ENCODE data around the gene SRF. TPM values are rescaled to one million over a fixed set of nuclear protein-coding genes. Genes with fewer than 3 reads are reported as not detected.

The SRF gene
- total RNA-seq, 1 donor from 2014 or later: 71.2 TPM

DNA sequence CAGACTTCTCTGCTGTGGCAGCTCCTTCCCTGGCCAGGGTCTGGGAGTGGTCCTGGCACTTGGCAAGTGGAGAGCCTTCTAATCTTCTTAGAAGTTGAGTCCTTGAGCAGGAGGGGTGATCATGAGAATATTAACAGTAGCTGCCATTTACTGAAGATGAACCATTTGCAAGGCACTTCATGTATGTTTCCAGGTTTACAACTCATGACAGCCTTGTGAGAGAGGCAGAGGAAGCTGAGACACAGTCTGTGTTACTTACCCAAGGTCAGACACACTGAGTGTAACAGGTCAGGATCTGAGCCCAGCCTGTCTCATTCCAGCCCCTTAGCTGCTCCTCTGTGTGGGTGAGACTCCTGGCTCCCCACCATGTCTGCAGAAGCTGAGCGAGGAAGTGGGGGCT, 45.5 kb upstream of the SRF start:
- H3K27ac ChIP-seq: no peak overlapping the region
- peaks cover 5 to 25% of the 10 kb centered on the region in 2 donors for H3K4me1 ChIP-seq
- DNase-seq (ENCODE audit: low spot score in 2 of 2): no peak
- intact Hi-C loops (cut with DNase I): no loop called here
- no peaks in the 10 kb centered on the region for H3K9me3 ChIP-seq
- no peaks in the 10 kb centered on the region for H3K36me3 ChIP-seq
- no peak overlapping the region for H3K4me3 ChIP-seq
- TF ChIP-seq, protein P1, sequence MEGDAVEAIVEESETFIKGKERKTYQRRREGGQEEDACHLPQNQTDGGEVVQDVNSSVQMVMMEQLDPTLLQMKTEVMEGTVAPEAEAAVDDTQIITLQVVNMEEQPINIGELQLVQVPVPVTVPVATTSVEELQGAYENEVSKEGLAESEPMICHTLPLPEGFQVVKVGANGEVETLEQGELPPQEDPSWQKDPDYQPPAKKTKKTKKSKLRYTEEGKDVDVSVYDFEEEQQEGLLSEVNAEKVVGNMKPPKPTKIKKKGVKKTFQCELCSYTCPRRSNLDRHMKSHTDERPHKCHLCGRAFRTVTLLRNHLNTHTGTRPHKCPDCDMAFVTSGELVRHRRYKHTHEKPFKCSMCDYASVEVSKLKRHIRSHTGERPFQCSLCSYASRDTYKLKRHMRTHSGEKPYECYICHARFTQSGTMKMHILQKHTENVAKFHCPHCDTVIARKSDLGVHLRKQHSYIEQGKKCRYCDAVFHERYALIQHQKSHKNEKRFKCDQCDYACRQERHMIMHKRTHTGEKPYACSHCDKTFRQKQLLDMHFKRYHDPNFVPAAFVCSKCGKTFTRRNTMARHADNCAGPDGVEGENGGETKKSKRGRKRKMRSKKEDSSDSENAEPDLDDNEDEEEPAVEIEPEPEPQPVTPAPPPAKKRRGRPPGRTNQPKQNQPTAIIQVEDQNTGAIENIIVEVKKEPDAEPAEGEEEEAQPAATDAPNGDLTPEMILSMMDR (IDR thresholded peaks at IDR 0.05): no peak
- H3K27me3 ChIP-seq: no peaks in the 10 kb centered on the region

DNA sequence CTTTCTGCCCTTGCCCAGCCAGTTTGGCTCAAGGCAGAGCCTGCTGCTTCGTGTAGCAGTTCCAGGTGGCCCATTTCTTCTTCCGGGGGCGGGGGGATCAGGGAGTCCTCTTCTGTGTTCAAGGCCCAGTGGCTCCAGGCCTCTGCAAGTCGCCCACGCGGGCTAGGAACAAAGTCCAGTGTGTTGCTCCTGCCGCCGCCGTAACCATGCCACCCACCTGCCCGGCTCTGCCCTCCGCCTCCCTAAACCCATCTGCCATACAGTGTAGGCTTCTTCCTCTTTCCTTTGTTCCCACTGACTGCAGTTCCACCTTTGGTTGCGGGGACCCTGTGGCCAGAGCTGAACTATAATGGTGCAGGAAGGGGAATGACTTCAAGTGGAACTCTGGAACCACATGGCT, 43.9 kb upstream of the SRF start:
- Histone ChIP-seq H3K4me1 (peaks cover 3 to 17% of the 10 kb centered on the region in 2 donors), H3K27ac (no peak overlapping the region), H3K36me3 (no peaks in the 10 kb centered on the region), H3K9me3 (no peaks in the 10 kb centered on the region), H3K27me3 (no peaks in the 10 kb centered on the region), H3K4me3 (no peak overlapping the region)
- DNase-seq (ENCODE audit: low spot score in 2 of 2): no peak
- intact Hi-C loops (cut with DNase I): no loop called here
- TF ChIP-seq, protein P1 (IDR thresholded peaks at IDR 0.05): no peak

- DNase-seq (ENCODE audit: low spot score in 2 of 2): no peak
- H3K27ac ChIP-seq: no peak overlapping the region
- no peaks in the 10 kb centered on the region for H3K27me3 ChIP-seq
- no peak overlapping the region for H3K4me3 ChIP-seq
- H3K36me3 ChIP-seq: no peaks in the 10 kb centered on the region
- intact Hi-C loops (cut with DNase I): no loop called here
- H3K4me1 ChIP-seq: peaks cover 3 to 17% of the 10 kb centered on the region in 2 donors
- H3K9me3 ChIP-seq: no peaks in the 10 kb centered on the region
- TF ChIP-seq, protein P1 (IDR thresholded peaks at IDR 0.05): no peak
Observed at GRCh38 chr6:43127877-43128276, 43.2 kb upstream of the SRF start.

DNA sequence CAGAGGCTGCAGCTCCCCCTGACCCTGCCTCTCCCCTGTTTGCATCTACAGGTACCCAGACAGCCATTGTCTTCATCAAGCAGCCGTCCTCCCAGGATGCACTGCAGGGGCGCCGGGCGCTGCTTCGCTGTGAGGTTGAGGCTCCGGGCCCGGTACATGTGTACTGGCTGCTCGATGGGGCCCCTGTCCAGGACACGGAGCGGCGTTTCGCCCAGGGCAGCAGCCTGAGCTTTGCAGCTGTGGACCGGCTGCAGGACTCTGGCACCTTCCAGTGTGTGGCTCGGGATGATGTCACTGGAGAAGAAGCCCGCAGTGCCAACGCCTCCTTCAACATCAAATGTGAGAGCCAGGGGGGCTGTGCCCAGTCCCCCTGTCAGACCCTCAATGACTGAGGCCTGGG, 42.1 kb upstream of the SRF start:
- DNase-seq (ENCODE audit: low spot score in 2 of 2): no peak
- TF ChIP-seq, protein P1 (IDR thresholded peaks at IDR 0.05): no peak
- H3K27me3 ChIP-seq: no peaks in the 10 kb centered on the region
- H3K4me1 ChIP-seq: peaks cover 3 to 11% of the 10 kb centered on the region in 2 donors
- H3K9me3 ChIP-seq: no peaks in the 10 kb centered on the region
- peak overlapping the region in 1 of 2 donors; percentile 24 for H3K4me3 ChIP-seq
- intact Hi-C loops (cut with DNase I): no loop called here
- no peaks in the 10 kb centered on the region for H3K36me3 ChIP-seq
- no peak overlapping the region for H3K27ac ChIP-seq

GRCh38 chr6:43129434-43130194, 41.5 kb upstream of the SRF start:
- H3K27ac ChIP-seq: no peak overlapping the region

More at GRCh38 chr6:43129434-43130194, 41.5 kb upstream of the SRF start:
- H3K9me3 ChIP-seq: no peaks in the 10 kb centered on the region
- intact Hi-C loops (cut with DNase I): no loop called here
- DNase-seq (ENCODE audit: low spot score in 2 of 2): no peak
- H3K36me3 ChIP-seq: no peaks in the 10 kb centered on the region
- TF ChIP-seq, protein P1 (IDR thresholded peaks at IDR 0.05): peak; percentile 44 to 65 (median 49)
- H3K4me3 ChIP-seq: peak overlapping the region in 1 of 2 donors; percentile 24
- no peaks in the 10 kb centered on the region for H3K27me3 ChIP-seq
- peaks cover 3 to 10% of the 10 kb centered on the region in 2 donors for H3K4me1 ChIP-seq
